ENCODE data around the gene ARL3. TPM values are rescaled to one million over a fixed set of nuclear protein-coding genes. Genes with fewer than 3 reads are reported as not detected.
"Not testable (repeated sequence)": the region's sequence is repeated elsewhere in the genome, so short reads cannot be mapped to it uniquely, and the experiment has no call there.

ARL3 gene
- polyA plus RNA-seq, 1 experiment = 8.1 TPM

GRCh38 chr10:102759497-102760210, 45.5 kb upstream of the ARL3 start:
- Histone ChIP-seq H3K4me3 (ENCODE audit: low read depth, low read length) (no peak overlapping the region), H3K27me3 (ENCODE audit: control insufficient read depth, insufficient read depth, low read length) (no peaks in the 10 kb centered on the region), H3K36me3 (ENCODE audit: control insufficient read depth, insufficient read depth, low read length) (no peaks in the 10 kb centered on the region)
- no peak for DNase-seq (ENCODE audit: low read depth)
- TF ChIP-seq, protein P1, sequence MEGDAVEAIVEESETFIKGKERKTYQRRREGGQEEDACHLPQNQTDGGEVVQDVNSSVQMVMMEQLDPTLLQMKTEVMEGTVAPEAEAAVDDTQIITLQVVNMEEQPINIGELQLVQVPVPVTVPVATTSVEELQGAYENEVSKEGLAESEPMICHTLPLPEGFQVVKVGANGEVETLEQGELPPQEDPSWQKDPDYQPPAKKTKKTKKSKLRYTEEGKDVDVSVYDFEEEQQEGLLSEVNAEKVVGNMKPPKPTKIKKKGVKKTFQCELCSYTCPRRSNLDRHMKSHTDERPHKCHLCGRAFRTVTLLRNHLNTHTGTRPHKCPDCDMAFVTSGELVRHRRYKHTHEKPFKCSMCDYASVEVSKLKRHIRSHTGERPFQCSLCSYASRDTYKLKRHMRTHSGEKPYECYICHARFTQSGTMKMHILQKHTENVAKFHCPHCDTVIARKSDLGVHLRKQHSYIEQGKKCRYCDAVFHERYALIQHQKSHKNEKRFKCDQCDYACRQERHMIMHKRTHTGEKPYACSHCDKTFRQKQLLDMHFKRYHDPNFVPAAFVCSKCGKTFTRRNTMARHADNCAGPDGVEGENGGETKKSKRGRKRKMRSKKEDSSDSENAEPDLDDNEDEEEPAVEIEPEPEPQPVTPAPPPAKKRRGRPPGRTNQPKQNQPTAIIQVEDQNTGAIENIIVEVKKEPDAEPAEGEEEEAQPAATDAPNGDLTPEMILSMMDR (IDR thresholded peaks at IDR 0.05; ENCODE audit: insufficient read depth, low read depth, low read length) = no peak
- ChIA-PET POLR2A (no interaction called here), CTCF (no interaction called here)

DNA sequence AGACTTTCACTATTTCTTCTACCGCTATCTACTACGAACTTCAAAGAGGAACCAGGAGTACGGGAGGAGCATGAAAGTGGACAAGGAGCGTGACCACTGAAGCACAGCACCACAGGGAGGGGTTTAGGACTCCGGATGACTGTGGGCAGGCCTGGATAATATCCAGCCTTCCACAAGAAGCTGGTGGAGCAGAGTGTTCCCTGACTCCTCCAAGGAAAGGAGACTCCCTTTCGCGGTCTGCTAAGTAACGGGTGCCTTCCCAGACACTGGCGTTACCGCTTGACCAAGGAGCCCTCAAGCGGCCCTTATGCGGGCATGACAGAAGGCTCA, 44.7 kb upstream of the ARL3 start:
- H3K27me3 ChIP-seq (ENCODE audit: control insufficient read depth, insufficient read depth, low read length); H3K36me3 ChIP-seq (ENCODE audit: control insufficient read depth, insufficient read depth, low read length); H3K4me3 ChIP-seq (ENCODE audit: low read depth, low read length); POLR2A ChIA-PET; CTCF ChIA-PET; DNase-seq (ENCODE audit: low read depth): not testable (repeated sequence)

- Histone ChIP-seq H3K36me3 (ENCODE audit: control insufficient read depth, insufficient read depth, low read length) (no peaks in the 10 kb centered on the region), H3K27me3 (ENCODE audit: control insufficient read depth, insufficient read depth, low read length) (no peaks in the 10 kb centered on the region), H3K4me3 (ENCODE audit: low read depth, low read length) (no peak overlapping the region)
- DNase-seq (ENCODE audit: low read depth) = no peak
- POLR2A ChIA-PET = no interaction called here
- CTCF ChIA-PET = no interaction called here
- TF ChIP-seq, protein P1 (IDR thresholded peaks at IDR 0.05; ENCODE audit: insufficient read depth, low read depth, low read length) = no peak
Observed at GRCh38 chr10:102758240-102758932, 44.2 kb upstream of the ARL3 start.

GRCh38 chr10:102757323-102757722, 43.1 kb upstream of the ARL3 start:
- ChIA-PET POLR2A (no interaction called here), CTCF (no interaction called here)
- TF ChIP-seq, protein P1 (IDR thresholded peaks at IDR 0.05; ENCODE audit: insufficient read depth, low read depth, low read length) = no peak
- no peak for DNase-seq (ENCODE audit: low read depth)
- Histone ChIP-seq H3K4me3 (ENCODE audit: low read depth, low read length) (no peak overlapping the region), H3K36me3 (ENCODE audit: control insufficient read depth, insufficient read depth, low read length) (no peaks in the 10 kb centered on the region), H3K27me3 (ENCODE audit: control insufficient read depth, insufficient read depth, low read length) (no peaks in the 10 kb centered on the region)

GRCh38 chr10:102753718-102754117, 39.5 kb upstream of the ARL3 start:
- ChIA-PET POLR2A (interaction anchor here (0.5 to 0.6 kb wide), 2 partner anchors 10 to 109 kb away, joined by 3 read pairs; partner anchors contain the start of gene WBP1L), CTCF (interaction anchor here (0.8 to 3.0 kb wide), 11 partner anchors 9 to 81 kb away, joined by 3 to 24 read pairs (median 3); partner anchors contain the start of gene WBP1L)
- H3K36me3 ChIP-seq (ENCODE audit: control insufficient read depth, insufficient read depth, low read length) = no peaks in the 10 kb centered on the region
- H3K27me3 ChIP-seq (ENCODE audit: control insufficient read depth, insufficient read depth, low read length) = no peaks in the 10 kb centered on the region
- TF ChIP-seq, protein P1 (IDR thresholded peaks at IDR 0.05; ENCODE audit: insufficient read depth, low read depth, low read length) = no peak
- H3K4me3 ChIP-seq (ENCODE audit: low read depth, low read length) = no peak overlapping the region
- DNase-seq (ENCODE audit: low read depth) = no peak

All from BJ (cell line).